PFSK-1 (cell line): ENCODE data around the gene ZNF736.

Experiments used
- FOXP2 ChIP-seq: optimal IDR thresholded peaks from 2 replicates; pipeline ENCODE3; 2011; ENCODE audit warnings: borderline replicate concordance, control low read depth, inconsistent platforms; ENCODE audit not compliant: insufficient read depth; ENCODE audit errors: extremely low read length, extremely low read depth
- POLR2AphosphoS5 ChIP-seq: IDR thresholded peaks from 2 replicates; pipeline ENCODE4 v1.6.1; 2012; ENCODE audit warnings: low read depth, mild to moderate bottlenecking, control low read depth, low read length, moderate library complexity
- SIN3A ChIP-seq: IDR thresholded peaks from 2 replicates; pipeline ENCODE4 v1.6.1; 2012; ENCODE audit warnings: mild to moderate bottlenecking, low read length, moderate library complexity, borderline replicate concordance; ENCODE audit not compliant: insufficient read depth
- TAF1 ChIP-seq: IDR thresholded peaks from 2 replicates; pipeline ENCODE4 v1.6.1; 2012; ENCODE audit warnings: low read length, control low read depth, borderline replicate concordance; ENCODE audit not compliant: insufficient read depth
- TF ChIP-seq, protein P1 (sequence below), 2 experiments: IDR thresholded peaks; 2 replicates each; pipeline versions ENCODE4 v1.6.1 to v1.8.0; 2011 to 2012; ENCODE audit warnings: low read depth in 2 of 2, low read length in 2 of 2, control low read depth in 1 of 2, inconsistent platforms in 1 of 2, mild to moderate bottlenecking in 1 of 2, moderate library complexity in 1 of 2; ENCODE audit not compliant: insufficient read depth in 1 of 2

The ZNF736 gene

DNA sequence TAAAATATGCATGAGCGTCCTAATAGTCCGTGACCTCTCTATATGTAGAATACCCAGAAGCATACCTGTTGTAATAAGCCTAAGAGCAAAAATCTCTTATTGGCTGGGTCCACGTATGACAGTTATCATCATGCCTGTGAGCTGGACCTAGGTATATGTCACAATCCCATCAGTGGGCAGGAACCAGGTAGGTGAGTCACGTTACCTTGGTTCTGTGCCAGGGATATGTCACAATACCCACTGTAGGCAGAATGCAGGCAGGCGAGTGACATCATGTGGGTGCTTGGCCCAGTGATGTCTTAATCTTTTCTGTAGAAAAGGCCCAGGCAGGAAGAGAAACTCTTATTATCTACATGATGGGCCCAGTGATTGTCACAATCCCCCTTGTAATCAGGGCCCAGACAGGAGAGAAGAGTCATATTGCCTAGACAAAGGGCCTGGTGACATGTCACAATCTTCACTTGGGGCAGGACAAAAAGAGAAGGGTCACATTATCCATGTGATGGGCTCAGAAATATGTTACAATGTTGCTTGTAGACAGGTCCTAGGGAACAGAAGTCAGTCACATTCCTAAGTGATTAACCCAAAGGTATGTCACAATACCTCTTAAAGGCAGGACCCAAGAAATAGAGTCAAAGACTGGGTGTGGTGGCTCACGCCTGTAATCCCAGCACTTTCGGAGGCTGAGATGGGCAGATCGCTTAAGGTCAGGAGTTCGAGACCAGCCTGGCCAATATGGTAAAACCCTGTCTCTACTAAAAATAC, 12.9 kb upstream of the ZNF736 start:
- no peak for TF ChIP-seq TAF1
- no peak for TF ChIP-seq SIN3A
- TF ChIP-seq, protein P1, sequence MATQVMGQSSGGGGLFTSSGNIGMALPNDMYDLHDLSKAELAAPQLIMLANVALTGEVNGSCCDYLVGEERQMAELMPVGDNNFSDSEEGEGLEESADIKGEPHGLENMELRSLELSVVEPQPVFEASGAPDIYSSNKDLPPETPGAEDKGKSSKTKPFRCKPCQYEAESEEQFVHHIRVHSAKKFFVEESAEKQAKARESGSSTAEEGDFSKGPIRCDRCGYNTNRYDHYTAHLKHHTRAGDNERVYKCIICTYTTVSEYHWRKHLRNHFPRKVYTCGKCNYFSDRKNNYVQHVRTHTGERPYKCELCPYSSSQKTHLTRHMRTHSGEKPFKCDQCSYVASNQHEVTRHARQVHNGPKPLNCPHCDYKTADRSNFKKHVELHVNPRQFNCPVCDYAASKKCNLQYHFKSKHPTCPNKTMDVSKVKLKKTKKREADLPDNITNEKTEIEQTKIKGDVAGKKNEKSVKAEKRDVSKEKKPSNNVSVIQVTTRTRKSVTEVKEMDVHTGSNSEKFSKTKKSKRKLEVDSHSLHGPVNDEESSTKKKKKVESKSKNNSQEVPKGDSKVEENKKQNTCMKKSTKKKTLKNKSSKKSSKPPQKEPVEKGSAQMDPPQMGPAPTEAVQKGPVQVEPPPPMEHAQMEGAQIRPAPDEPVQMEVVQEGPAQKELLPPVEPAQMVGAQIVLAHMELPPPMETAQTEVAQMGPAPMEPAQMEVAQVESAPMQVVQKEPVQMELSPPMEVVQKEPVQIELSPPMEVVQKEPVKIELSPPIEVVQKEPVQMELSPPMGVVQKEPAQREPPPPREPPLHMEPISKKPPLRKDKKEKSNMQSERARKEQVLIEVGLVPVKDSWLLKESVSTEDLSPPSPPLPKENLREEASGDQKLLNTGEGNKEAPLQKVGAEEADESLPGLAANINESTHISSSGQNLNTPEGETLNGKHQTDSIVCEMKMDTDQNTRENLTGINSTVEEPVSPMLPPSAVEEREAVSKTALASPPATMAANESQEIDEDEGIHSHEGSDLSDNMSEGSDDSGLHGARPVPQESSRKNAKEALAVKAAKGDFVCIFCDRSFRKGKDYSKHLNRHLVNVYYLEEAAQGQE (IDR thresholded peaks at IDR 0.05; ENCODE audit: insufficient read depth in 1 of 2, low read depth in 2 of 2, low read length in 2 of 2): no peak
- no peak for TF ChIP-seq POLR2AphosphoS5
- TF ChIP-seq FOXP2: no peak

DNA sequence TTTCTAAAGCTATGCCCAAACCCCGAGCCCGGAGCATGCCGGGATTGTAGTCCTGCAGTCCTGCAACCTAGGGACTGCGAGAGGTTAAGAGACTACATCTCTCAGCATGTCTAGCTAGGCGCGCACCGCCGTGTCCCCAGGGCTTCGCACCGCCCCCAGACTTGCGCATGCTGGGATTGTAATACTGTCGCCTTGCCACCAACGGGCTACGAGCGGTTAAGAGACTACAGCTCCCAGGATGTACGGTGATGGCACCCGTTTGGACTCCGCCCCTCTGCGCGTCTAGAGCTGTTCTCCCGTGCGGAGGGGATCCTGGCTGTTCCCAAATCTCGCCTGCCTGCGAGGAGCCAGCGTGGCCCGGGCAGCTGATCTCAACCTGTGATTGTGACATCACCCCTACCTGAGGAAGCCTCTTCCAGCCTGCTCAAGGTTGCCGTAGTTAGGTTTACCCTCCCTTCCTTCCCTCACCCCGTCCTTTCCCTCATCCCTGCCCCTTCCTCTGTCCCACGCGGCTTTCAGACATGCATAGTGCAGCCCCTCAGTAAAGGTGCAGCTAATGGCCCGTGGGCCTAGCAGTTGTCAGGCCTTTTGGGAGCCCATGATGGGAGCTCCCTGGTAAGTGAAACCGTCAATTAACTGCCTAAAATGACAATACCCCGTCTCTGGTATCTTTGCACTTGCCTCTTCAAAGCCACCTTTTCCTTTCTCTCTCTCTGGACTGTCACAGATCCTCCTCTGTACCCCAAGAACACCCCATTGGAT, 6.3 kb upstream of the ZNF736 start:
- no peak for TF ChIP-seq FOXP2
- TF ChIP-seq SIN3A: no peak
- no peak for TF ChIP-seq TAF1
- TF ChIP-seq, protein P1 (IDR thresholded peaks at IDR 0.05; ENCODE audit: insufficient read depth in 1 of 2, low read depth in 2 of 2, low read length in 2 of 2): no peak
- TF ChIP-seq POLR2AphosphoS5: no peak

DNA sequence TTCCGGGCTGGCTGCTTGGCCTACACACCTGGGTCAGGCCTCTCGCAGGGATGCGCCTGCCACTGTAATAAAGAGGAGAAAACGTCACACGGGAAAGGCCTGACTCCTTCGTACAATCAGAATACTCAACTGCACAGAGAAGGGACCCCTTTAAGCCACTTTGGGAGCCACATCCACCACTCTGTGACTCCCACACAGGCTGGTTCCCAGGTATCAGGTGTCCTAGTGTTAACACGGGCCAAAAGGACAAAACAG, 5.8 kb upstream of the ZNF736 start:
- no peak for TF ChIP-seq TAF1

DNA sequence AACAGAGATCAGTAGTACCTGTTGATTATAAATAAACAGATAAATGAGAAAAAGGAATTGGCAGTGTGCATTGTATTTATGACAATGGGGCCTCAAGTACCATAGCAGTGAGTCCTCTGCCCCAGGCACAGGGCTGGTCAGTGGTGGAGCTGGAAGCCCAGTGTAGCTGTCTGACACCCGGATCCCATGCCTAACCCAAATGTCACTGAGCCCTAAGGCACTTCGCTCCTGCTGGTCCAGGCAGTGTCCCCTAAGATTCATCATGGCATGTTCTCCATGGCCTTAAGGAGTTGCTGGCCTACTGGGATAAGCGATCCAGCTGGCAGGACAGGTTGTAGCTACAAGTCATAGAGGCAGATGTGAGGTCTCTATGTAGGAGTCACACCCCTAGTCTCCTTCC, 3.3 kb upstream of the ZNF736 start:
- TF ChIP-seq POLR2AphosphoS5 (no peak), SIN3A (no peak), FOXP2 (no peak), TAF1 (no peak)
- TF ChIP-seq, protein P1 (IDR thresholded peaks at IDR 0.05; ENCODE audit: insufficient read depth in 1 of 2, low read depth in 2 of 2, low read length in 2 of 2): no peak

DNA sequence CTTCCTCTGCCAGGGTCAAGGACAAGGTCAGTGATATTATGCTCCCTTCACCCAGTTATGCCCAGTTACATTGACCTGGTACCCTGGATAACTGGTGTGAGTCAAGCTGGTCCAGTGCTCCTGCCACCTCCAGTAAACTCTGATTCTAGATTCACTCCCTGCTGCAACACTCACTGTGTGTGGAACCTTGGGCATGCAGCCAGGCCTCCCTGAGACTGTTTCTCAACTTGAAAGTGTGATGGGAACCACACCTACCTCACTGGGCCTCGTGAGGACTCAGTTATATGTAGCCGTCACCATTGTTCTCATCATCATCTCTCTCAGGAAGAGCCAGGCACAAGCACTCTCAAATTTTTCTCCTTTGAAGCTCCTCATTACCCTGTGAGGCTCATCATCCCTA, 935 bp upstream of the ZNF736 start:
- TF ChIP-seq, protein P1 (IDR thresholded peaks at IDR 0.05; ENCODE audit: insufficient read depth in 1 of 2, low read depth in 2 of 2, low read length in 2 of 2): no peak
- no peak for TF ChIP-seq FOXP2
- no peak for TF ChIP-seq TAF1
- no peak for TF ChIP-seq SIN3A
- no peak for TF ChIP-seq POLR2AphosphoS5
